HL-60 (cell line): ENCODE measurements around the gene PRPS2.

Source experiments
- CTCF ChIP-seq: IDR thresholded peaks from one replicate; pipeline ENCODE4 v1.5.1; 2011; ENCODE audit warnings: low read length, control low read depth, inconsistent platforms; ENCODE audit not compliant: insufficient read depth
- SPI1 ChIP-seq: IDR thresholded peaks from 2 replicates; pipeline ENCODE4 v1.6.1; 2012; ENCODE audit warnings: low read depth, mild to moderate bottlenecking, borderline replicate concordance

- TF ChIP-seq CTCF = no peak
- TF ChIP-seq SPI1 = no peak
Observed at GRCh38 chrX:12758291-12758690, 32.9 kb upstream of the PRPS2 start.
